GM10266 (cell line): ENCODE measurements around the gene LRTM2.

ENCODE experiments used
- DNase-seq: peaks from one replicate; pipeline ENCODE4 v3.0.0; 2012; ENCODE audit errors: extremely low spot score
- TF ChIP-seq, protein P1 (sequence below): IDR thresholded peaks from 2 replicates; pipeline ENCODE4 v1.5.1; 2012; ENCODE audit warnings: mild to moderate bottlenecking, low read depth; ENCODE audit not compliant: control insufficient read depth, insufficient read depth; ENCODE audit errors: missing control alignments

Gene LRTM2

DNA sequence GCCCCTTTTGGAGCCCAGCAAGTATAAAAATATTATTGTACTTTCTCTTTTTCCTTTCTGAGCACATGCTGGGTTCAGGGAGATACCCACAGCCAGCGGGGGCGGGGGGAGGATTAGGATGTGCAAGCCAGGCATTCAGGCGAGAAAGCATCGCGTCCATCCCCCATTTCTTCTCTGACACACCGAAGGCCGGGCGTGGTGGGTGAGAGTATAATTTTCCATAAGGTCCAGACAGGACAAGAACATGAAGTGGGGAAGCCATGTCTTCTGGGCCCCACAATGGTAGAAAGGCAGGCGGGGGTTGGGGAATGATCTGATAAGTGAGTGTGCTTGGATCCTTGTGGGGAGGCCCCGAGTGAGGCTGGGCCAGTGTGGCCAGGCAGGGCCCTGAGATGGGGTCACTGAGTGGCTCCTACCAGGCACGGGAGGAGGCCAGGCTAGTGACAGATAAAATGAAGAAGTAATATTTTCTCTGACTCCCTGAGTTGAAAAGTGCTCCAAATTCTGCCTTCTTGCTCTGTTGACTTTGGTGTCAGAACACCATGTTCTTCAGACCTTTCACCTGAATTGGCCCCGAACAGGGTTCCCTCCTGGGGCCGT lies 10.7 kb upstream of the LRTM2 start:
- TF ChIP-seq, protein P1, sequence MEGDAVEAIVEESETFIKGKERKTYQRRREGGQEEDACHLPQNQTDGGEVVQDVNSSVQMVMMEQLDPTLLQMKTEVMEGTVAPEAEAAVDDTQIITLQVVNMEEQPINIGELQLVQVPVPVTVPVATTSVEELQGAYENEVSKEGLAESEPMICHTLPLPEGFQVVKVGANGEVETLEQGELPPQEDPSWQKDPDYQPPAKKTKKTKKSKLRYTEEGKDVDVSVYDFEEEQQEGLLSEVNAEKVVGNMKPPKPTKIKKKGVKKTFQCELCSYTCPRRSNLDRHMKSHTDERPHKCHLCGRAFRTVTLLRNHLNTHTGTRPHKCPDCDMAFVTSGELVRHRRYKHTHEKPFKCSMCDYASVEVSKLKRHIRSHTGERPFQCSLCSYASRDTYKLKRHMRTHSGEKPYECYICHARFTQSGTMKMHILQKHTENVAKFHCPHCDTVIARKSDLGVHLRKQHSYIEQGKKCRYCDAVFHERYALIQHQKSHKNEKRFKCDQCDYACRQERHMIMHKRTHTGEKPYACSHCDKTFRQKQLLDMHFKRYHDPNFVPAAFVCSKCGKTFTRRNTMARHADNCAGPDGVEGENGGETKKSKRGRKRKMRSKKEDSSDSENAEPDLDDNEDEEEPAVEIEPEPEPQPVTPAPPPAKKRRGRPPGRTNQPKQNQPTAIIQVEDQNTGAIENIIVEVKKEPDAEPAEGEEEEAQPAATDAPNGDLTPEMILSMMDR = no peak
- no peak for DNase-seq

DNA sequence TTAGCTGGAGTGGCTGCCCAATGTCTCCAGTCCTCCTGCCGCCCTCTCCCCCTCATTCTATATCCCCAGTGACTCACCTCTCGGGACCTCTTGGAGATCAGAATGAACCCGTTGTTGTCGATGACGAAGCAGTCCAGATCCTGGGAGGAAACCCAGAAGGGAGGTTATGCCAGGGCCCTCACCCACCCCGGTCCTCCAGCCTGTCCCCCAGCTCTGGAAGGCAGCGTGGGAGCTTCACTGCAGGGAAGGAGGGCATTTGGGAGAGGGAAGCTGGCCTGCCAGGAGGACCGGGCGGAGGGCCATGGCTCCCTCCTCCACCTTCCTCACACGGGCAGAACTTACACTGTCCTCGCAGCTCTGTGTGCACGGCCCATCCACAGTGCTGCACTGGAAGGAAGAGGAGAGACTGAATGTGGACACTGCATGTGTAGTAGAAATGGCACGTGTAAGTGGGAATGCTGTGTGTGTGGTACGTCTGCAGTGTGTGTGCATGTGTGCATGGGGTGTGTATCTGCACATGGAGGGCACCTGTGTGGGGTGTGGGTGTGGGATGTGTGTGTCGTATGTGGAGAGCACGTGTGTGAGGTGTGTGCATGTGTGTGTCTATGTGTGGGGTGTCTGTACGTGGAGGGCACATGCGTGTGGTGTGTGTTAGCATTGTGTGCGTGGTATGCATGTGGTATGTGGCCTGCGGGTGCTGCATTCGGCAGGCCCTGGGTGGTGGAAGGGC lies 10.0 kb upstream of the LRTM2 start:
- DNase-seq = no peak
- TF ChIP-seq, protein P1 = no peak

DNA sequence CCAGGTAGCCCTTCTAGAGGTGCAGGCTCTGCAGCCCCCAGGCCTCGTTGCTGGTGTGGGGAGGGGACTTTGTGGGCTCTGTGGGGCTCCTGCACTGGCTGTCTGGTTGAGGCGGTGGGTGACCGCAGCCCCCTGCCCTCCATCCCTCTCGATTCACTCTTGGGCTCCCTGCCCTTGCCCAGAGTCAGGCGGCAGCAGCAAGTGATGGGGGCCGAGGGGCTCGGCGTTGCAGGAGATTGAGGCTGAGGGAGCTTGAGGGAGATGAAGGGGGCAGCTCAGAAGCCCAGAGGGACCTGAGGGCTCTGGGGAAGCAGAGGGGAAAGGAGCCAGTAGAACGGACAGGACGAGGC lies 9.5 kb upstream of the LRTM2 start:
- DNase-seq = no peak

DNA sequence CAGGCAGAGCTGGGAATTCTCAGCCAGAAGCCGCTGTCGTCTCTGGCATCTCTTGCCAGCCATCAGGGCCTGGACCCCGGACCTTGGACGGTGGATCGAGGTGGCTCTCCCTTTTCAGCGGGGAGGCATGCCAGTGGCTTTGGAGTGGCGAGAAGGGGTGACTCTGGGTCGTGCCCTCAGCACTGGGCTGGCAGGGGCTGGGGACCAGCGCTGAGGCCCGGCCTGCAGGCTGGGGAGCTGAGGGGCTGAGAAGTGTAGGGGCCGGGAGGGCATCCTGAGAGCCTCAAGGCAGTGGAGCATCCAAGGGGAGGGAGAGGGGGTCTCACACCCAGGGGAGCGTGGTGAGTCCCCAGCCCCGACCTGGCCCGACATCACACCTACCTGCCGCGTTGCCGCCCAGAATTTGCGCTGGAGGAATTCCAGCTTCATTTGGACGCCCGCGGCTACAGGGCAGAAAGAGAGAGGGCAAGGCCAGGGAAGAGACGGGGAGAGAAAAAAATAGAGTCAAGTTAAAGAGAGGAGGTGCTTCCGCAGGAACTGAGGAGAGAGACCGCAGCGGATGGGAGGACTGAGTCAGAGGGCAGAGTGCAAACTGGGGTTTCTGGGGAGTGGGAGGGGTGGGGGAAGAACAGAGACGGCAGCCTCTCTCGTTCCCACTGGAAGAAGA lies 9.0 kb upstream of the LRTM2 start:
- no peak for DNase-seq
- TF ChIP-seq, protein P1 = no peak

More for the DNA sequence above, 9.5 kb upstream of the LRTM2 start:
- TF ChIP-seq, protein P1 = no peak

DNA sequence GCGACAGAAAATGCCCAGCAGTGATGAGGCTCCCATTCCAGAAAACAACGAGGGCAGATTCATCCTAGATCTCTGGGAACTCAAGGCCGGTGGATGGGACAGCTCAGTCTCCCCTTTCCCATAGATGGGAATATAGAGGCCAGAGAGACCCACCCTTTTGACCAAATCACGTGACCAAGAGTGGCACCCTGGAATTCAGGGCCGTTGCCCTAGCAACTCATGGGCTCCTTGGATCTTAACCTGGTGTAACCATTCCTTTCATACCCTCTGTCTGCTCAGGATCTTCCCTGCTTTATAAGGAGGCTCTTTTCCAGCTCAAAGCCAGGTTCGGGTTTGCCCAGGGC lies 8.4 kb upstream of the LRTM2 start:
- TF ChIP-seq, protein P1 = no peak
- no peak for DNase-seq

DNA sequence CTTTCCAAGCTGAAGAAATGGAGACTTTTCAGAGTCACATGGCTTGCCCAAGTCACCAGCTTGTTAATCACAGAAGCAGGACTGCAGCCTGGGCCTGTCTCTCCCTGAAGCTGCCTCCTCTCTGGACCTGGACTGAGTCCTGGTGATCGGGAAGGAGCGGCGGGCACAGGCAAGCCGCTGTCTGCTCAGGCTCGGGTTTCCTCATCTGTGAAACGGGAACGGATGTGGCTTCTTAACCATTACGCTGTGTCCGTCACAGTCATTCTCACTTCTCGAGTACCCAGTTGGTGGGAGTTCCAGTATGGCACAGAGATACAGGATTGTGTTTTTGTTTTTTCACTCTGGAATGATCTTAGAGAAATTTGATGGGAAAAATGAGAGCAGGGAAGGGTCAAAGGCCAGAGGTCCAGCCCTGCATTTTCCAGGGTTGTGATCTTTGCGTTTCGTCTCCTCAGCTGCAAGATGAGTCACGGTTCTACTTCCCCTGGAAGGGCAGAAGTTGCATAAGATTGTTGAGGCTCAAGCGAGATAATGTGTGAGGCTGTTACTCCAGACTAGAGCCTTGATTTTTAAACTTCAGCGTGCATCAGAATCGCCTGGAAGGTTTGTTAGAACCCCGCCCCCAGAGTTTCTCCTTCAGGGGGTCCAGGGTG lies 7.6 kb upstream of the LRTM2 start:
- TF ChIP-seq, protein P1 = no peak
- no peak for DNase-seq
